Measurements from ENCODE around the gene ATG3. TPM values are rescaled to one million over a fixed set of nuclear protein-coding genes. Genes with fewer than 3 reads are reported as not detected.

Gene ATG3
- total RNA-seq, 1 experiment from 2014 or later = 59.3 TPM

- H3K27me3 ChIP-seq (ENCODE audit: insufficient read depth, low read length) = no peaks in the 10 kb centered on the region
- H3K14ac ChIP-seq (ENCODE audit: insufficient read depth, low read length) = no peak overlapping the region
- no peak overlapping the region for H3K27ac Mint-ChIP-seq
- peaks cover 13 to 14% of the 10 kb centered on the region in 2 experiments for H3K4me1 Mint-ChIP-seq
- H3K56ac ChIP-seq (ENCODE audit: insufficient read length, low read depth, low read length) = no peak overlapping the region
- H3K27ac ChIP-seq (ENCODE audit: insufficient read length, low read depth, low read length) = no peak overlapping the region
- H3K9ac ChIP-seq (ENCODE audit: extremely low read depth, insufficient read length, low read length) = no peak overlapping the region
- no peak overlapping the region for H2AK5ac ChIP-seq (ENCODE audit: insufficient read length, low read length)
- H2BK15ac ChIP-seq (ENCODE audit: low read depth, low read length) = no peak overlapping the region
- H3K9me3 ChIP-seq (ENCODE audit: control insufficient read depth, low read depth, low read length) = no peaks in the 10 kb centered on the region
- H3K9me3 Mint-ChIP-seq = peaks cover 2 to 6% of the 10 kb centered on the region in 2 experiments; a peak in 4 of 5 replicates
- peaks cover 25 to 30% (median 28%) of the 10 kb centered on the region in 3 experiments for H3K36me3 Mint-ChIP-seq (ENCODE audit: insufficient read depth in 1 of 3, low read depth in 3 of 3)
- no peak overlapping the region for H2BK20ac ChIP-seq (ENCODE audit: low read depth, low read length, poor library complexity, severe bottlenecking)
- H3K27me3 Mint-ChIP-seq (ENCODE audit: low read depth) = no peaks in the 10 kb centered on the region
- H4K91ac ChIP-seq (ENCODE audit: insufficient read length, low read depth, low read length) = no peak overlapping the region
- no peak for DNase-seq
- no peak overlapping the region for H3T11ph ChIP-seq (ENCODE audit: low read length)
- no peak overlapping the region for H3K4ac ChIP-seq (ENCODE audit: low read depth, low read length)
- H3K79me2 ChIP-seq (ENCODE audit: insufficient read depth, low read length) = peaks cover 4% of the 10 kb centered on the region; the same call in 1 of the 2 replicates
- no peak overlapping the region for H2BK12ac ChIP-seq (ENCODE audit: insufficient read length, low read depth, low read length)
- H3K79me1 ChIP-seq (ENCODE audit: insufficient read depth, low read depth, low read length, poor library complexity, severe bottlenecking) = peaks cover 3% of the 10 kb centered on the region
- H3K4me2 ChIP-seq (ENCODE audit: insufficient read depth, insufficient read length, low read length) = no peak overlapping the region
- H3K23ac ChIP-seq (ENCODE audit: insufficient read length, low read depth, low read length) = no peak overlapping the region
- H3K4me3 Mint-ChIP-seq = no peak overlapping the region
- no peak overlapping the region for H4K5ac ChIP-seq (ENCODE audit: insufficient read length, low read depth, low read length)
- WGBS (ENCODE audit: extremely low coverage, insufficient read length, low lambda C conversion rate) = no CpG with 5 or more reads among the region's 1 CpG
- H3K4me1 ChIP-seq (ENCODE audit: insufficient read depth, low read length) = no peaks in the 10 kb centered on the region
- no peak for TF ChIP-seq CTCF (conservative IDR thresholded peaks at IDR 0.05)
- no peak overlapping the region for H3K18ac ChIP-seq (ENCODE audit: insufficient read length, low read depth, low read length)
- no peak overlapping the region for H2AFZ ChIP-seq (ENCODE audit: low read length)
- H2BK5ac ChIP-seq (ENCODE audit: insufficient read length, low read length) = no peak overlapping the region
- peaks cover 5% of the 10 kb centered on the region for H3K23me2 ChIP-seq (ENCODE audit: insufficient read length, low read depth, low read length, poor library complexity, severe bottlenecking)
- H4K8ac ChIP-seq (replicated peaks; ENCODE audit: insufficient read length, low read depth, low read length) = no peak overlapping the region
- no peak overlapping the region for H2BK120ac ChIP-seq (ENCODE audit: low read depth, low read length, poor library complexity, severe bottlenecking)
- no peaks in the 10 kb centered on the region for H4K20me1 ChIP-seq (ENCODE audit: control insufficient read depth, insufficient read depth, insufficient read length)
Measured at GRCh38 chr3:112557976-112558375, 3.8 kb downstream of the ATG3 start.

Data from H9 (cell line).